HK-2 (cell line): Measurements from ENCODE around the gene OS9.
"Not testable (repeated sequence)": the region's sequence is repeated elsewhere in the genome, so short reads cannot be mapped to it uniquely, and the experiment has no call there.

ENCODE experiments used
- DNase-seq: peaks from one replicate; pipeline ENCODE4 v3.0.0-alpha.2; 2018; ENCODE audit not compliant: unreplicated experiment

OS9 gene

DNA sequence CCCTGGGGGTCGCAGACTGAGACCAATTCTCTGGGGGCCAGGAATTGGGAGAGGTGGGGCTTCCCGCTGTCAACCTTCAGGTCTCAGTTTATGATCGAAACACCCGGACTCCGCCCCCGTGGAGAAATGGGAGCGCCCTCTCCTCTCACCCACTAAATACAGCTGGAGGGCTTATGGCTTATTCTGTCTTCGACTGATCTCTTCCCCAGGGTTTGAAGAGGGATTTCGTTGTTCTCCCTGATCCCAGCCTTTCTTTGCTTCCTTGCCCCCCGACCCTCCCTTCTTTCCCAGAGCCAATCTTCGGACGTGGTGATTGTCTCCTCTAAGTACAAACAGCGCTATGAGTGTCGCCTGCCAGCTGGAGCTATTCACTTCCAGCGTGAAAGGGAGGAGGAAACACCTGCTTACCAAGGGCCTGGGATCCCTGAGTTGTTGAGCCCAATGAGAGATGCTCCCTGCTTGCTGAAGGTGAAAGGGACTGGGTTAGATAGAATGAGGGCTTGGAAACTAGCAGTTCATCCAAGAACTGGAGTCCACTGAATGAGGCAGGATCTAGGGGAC, 607 bp downstream of the OS9 start:
- DNase-seq, result no peak

DNA sequence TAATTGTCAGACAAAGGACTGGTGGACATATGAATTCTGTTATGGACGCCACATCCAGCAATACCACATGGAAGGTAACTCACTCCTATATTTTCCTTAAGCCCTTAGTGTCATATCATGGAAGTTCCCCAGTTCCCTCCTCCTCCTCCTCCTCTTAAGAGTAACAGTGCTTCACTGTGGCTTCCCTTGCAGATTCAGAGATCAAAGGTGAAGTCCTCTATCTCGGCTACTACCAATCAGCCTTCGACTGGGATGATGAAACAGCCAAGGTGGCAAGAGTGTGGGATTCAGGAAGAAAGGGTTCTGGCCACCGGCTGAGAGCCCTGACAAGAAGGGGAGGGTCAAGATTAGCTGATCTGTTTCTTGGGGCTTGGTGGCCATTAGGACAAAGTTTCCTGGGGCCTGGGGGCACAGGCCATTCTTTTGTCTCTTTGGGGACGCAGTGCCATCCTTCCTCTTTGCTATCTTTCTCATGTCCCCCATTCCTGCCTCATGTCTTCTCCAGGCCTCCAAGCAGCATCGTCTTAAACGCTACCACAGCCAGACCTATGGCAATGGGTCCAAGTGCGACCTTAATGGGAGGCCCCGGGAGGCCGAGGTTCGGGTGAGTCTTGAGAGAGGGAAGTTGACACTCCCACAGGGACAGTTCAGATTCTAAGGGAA, 2.0 kb downstream of the OS9 start:
- DNase-seq, result no peak

- no peak for DNase-seq
Measured at GRCh38 chr12:57697076-57697475, 3.1 kb downstream of the OS9 start.

DNA sequence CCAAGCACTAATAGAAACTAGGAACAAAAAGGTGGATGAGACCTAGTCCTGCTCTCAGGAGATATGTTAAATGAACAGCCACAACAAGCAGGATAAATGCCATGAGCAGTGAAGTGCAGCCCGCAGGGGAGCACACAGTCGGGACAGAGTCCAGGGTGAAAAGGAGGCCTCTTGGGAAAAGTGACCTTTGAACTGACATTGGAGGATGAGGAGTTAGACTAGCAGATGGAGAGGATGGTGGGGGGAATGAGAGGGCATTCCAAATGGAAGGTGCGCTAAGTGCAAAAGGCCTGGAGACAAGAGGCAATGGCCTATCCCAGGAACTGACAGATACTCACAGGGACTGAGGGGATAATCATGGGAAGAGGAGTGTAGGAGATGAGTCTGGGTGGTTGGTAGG, 4.5 kb downstream of the OS9 start:
- no peak for DNase-seq

- DNase-seq, result no peak
Measured at GRCh38 chr12:57700317-57700716, 6.4 kb downstream of the OS9 start.

DNA sequence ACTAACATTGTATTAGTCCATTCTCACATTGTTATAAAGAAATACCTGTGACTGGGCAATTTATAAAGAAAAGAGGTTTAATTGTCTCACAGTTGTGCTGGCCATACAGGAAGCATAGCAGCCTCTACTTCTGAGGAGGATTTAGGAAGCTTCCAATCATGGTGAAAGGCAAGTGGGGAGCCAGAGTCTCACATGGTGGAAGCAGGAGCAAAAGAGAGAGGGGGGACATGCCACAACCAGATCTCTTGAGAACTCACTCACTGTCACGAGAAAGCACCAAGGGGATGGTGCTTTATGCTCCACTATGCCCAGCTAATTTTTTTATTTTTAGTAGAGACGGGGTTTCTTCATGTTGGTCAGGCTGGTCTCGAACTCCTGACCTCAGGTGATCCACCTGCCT, 13.3 kb downstream of the OS9 start:
- no peak for DNase-seq

DNA sequence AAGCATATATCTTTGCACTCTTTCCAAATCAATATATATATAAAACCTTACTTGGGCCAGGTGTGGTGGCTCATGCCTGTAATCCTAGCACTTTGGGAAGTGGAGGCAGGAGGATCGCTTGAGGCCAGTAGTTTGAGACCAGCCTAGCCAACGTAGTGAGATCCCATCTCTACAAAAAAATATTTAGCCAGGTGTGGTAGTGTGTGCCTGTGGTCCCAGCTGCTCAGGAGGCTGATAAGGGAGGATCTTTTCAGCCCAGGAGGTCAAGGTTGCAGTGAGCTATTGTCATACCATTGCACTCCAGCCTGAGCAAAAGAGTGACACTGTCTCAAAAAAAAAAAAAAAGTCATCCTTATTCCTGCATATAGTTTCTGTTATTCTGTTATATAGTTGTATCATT, 14.4 kb downstream of the OS9 start:
- DNase-seq, result no peak

GRCh38 chr12:57712701-57713100, 18.8 kb downstream of the OS9 start:
- DNase-seq, result no peak

GRCh38 chr12:57713209-57713608, 19.3 kb downstream of the OS9 start:
- DNase-seq, result no peak

DNA sequence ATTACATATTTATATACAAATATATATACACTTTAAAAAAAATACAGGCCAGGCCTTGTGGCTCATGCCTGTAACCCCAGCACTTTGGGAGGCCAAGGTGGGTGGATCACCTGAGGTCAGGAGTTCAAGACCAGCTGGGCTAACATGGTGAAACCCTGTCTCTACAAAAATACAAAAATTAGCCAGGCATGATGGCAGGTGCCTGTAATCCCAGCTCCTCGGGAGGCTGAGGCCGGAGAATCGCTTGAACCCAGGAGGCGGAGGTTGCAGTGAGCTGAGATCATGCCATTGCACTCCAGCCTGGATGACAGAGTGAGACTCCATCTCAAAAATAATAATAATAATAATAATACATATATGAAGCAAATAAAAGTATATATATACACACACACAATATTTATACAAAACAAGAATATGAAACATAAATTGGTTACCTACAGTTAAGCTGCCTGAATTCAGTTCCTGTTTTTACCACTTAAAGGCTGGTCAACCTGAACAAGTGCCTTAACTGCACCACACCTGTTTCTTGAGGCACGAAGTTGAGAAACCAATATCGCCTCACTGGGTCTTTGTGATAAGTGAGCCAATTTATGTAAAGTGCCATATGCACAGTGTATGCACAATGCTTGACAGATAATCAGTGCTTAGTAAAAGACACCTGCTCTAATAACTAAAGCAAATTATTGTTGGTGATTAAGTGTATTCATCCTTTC, 21.3 kb downstream of the OS9 start:
- not testable (repeated sequence) for DNase-seq

GRCh38 chr12:57715786-57716185, 21.9 kb downstream of the OS9 start:
- DNase-seq, result no peak

DNA sequence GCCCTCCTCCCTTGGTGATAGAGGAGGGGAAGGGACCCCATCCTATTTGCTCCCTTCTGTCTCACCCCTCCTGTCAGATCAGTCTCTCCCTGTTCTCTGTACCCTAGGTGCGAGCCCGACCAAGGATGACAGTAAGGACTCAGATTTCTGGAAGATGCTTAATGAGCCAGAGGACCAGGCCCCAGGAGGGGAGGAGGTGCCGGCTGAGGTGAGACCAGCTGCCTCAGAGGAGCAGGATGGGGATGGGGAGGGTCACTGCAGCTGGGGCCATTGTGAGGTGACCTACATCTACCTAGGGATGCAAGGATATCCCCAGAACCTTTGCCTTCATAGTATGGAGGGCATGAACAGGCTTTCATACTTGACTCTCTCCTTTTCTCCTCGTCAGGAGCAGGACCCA, 22.4 kb downstream of the OS9 start:
- no peak for DNase-seq

DNA sequence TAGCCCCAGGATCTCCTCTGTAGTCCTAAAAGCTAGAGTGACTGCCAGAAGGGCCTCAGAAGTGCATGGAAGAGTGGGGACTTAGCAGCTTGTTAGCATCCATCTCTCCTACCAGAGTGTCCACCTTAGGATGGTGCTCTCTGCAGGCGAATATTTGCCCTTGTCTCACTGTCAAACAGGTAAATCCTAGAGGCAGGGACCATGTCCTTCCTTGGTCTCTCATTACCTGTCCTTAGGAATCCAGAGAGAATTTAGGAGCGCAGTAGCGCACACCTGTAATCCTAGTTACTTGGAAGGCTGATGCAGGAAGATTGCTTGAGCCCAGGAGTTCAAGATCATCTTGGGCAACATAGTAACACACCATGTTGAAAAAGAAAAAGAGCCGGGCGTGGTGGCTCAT, 23.2 kb downstream of the OS9 start:
- DNase-seq, result no peak

DNA sequence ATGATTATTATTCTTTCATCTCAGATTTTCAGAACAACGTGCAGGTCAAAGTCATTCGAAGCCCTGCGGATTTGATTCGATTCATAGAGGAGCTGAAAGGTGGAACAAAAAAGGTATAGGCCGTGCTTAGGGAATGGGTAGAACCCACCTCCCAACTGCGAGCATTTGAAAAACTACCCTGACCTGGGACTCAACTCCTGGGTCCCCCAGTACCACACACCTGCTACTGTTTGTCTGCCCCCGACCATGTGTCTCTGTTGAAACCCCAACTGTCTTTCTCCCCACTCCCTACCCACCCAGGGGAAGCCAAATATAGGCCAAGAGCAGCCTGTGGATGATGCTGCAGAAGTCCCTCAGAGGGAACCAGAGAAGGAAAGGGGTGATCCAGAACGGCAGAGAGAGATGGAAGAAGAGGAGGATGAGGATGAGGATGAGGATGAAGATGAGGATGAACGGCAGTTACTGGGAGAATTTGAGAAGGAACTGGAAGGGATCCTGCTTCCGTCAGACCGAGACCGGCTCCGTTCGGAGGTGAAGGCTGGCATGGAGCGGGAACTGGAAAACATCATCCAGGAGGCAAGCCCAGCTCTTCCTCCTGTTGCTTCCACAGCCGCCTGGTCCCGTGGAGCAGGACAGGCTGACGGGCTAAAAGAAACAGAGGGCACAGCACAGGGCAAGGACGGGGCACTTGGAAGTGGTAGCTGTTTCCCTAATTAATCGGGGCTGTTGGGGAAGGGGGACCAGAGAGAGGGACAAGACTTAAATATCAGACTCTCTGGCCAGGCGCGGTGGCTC, 24.1 kb downstream of the OS9 start:
- no peak for DNase-seq

DNA sequence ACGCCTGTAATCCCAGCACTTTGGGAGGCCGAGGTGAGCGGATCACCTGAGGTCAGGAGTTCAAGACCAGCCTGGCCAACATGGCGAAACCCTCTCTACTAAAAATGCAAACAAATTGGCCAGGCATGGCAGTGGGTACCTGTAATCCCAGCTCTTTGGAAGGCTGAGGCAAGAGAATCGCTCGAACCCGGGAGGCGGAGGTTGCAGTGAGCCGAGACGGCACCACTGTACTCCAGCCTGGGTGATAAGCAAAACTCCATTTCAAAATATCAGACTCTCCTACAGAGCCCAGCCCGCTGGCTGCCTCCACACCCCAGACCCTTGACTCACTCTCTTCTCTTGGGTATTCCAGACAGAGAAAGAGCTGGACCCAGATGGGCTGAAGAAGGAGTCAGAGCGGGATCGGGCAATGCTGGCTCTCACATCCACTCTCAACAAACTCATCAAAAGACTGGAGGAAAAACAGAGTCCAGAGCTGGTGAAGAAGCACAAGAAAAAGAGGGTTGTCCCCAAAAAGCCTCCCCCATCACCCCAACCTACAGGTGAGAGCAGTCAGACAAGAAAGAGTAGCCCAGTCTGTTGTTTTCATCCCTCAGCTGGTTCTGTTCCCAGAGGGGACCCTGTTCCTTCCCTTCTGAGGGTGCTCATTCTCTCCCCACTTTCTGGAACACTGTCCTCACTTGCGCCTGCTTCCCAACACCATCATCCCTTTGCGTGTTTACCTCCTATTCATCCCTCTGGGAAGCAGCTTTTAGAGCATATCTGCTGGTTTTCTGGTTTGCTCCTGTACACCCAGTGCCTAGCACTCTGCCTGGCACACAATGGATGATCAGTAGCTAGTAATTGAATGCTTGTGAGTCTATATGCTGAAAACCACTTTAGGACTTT, 25.0 kb downstream of the OS9 start:
- no peak for DNase-seq

DNA sequence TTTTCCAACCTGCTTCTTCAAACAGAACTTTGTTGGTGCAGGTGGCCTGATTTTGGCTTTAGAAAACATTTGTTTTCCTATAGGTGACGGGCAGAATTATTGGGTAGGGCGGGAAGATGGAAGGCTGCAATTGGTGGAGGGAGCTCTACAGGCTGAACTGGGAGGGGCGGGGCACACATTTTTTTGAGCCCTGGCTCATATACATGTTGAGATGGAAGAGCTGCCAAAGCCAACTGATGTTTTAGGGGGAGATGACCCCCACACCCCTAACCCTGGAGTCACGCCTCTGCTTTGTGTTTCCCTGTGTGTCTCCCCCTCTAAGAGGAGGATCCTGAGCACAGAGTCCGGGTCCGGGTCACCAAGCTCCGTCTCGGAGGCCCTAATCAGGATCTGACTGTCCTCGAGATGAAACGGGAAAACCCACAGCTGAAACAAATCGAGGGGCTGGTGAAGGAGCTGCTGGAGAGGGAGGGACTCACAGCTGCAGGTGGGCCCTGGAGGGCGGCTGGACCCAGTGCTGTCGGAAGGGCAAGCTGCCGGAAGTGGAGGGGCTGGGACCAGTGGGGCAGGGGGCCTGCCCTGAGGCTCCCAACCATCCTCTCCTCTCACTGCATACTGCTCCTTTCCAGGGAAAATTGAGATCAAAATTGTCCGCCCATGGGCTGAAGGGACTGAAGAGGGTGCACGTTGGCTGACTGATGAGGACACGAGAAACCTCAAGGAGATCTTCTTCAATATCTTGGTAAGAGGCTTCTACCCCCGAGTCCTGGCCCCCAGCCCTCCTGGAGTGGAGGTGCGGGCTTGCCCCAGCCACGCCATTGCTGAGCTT, 26.1 kb downstream of the OS9 start:
- no peak for DNase-seq

DNA sequence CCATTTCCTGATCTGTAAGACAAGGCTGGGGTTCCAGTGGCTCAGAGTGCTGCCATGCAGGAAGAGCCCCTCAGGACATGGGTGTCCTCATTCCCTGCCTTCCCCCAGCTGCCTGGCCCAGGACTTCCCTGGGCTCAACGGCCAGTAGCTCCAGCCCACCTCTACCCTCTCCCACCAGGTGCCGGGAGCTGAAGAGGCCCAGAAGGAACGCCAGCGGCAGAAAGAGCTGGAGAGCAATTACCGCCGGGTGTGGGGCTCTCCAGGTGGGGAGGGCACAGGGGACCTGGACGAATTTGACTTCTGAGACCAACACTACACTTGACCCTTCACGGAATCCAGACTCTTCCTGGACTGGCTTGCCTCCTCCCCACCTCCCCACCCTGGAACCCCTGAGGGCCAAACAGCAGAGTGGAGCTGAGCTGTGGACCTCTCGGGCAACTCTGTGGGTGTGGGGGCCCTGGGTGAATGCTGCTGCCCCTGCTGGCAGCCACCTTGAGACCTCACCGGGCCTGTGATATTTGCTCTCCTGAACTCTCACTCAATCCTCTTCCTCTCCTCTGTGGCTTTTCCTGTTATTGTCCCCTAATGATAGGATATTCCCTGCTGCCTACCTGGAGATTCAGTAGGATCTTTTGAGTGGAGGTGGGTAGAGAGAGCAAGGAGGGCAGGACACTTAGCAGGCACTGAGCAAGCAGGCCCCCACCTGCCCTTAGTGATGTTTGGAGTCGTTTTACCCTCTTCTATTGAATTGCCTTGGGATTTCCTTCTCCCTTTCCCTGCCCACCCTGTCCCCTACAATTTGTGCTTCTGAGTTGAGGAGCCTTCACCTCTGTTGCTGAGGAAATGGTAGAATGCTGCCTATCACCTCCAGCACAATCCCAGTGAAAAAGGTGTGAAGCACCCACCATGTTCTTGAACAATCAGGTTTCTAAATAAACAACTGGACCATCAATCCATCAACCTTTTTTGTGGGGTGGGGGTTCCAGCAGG, 27.0 kb downstream of the OS9 start:
- DNase-seq, result no peak

- DNase-seq, result not testable (repeated sequence)
Measured at GRCh38 chr12:57721846-57722608, 28.1 kb downstream of the OS9 start.
